ENCODE measurements around the gene KLHL17.
"Not testable (repeated sequence)": the region's sequence is repeated elsewhere in the genome, so short reads cannot be mapped to it uniquely, and the experiment has no call there.

Gene KLHL17

DNA sequence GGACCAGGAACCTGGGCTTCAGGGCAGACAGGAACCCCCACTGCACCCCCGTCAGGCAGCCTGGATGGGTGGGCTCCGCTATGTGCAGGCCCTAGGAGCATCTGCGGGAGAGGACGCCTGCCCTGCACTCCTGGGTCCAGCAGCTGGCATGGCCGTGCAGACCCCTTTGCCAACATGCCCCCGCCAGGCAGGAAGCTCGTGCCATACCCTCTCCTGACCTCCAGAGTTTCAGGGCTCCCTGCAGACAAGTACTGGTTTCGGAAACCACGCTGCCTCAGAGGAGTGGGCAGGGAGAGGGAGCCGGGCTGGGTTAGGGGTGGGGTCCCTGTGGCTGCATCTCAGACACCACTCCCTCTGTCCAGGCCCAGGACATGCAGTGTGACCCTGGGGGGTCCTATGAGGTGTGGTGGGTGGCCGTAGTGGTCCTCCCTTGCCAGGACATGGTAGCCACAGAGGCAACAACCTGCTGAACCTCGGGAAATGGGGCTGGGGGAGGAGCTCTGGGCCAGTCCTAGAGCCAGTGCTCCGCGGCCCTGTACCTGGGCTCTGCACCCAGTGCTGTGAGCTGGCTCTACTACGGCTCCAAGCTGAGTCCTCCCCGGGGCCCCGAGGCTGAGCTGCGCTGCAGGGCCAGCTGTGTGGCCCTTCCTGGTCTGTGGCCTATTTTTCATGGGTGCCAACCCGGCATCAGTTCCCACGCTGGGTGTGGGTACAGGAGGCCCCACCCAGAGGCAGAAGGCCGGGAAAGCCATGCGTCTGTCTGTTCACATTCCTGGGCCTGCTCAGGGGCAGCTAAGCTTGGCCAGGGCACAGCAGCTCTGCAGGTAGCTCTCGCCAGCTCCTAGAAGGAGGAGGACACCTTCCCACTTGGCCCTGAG lies 7.3 kb downstream of the KLHL17 start:
- no peak for DNase-seq (ENCODE audit: low read depth in 2 of 2)

DNA sequence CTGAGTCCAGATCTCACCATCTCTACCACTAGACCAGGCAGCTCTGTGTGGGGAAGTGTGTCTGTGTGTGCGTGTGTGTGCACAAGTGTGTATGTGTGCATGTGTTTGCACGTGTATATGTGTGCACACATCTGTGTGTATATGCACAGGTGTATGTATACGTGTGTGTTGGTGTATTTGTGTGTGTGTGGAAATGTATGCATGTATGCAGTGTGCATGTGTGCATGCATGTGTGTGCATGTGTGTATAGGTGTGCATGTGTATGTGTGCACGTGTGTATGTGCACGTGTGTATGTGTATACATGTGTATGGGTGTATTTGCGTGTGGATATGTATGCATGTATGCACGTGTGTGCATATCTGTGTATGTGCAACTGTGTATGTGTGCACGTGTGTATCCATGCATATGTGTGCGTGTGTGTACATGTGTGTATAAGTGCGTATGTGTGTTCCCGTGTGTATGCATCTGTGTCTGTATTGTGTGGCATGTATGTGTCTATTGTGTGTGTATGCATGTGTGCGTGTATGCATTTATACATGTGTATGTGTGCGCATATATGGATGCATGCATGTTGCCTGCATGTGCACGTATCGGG lies 9.0 kb downstream of the KLHL17 start:
- DNase-seq (ENCODE audit: low read depth in 2 of 2), result no peak

DNA sequence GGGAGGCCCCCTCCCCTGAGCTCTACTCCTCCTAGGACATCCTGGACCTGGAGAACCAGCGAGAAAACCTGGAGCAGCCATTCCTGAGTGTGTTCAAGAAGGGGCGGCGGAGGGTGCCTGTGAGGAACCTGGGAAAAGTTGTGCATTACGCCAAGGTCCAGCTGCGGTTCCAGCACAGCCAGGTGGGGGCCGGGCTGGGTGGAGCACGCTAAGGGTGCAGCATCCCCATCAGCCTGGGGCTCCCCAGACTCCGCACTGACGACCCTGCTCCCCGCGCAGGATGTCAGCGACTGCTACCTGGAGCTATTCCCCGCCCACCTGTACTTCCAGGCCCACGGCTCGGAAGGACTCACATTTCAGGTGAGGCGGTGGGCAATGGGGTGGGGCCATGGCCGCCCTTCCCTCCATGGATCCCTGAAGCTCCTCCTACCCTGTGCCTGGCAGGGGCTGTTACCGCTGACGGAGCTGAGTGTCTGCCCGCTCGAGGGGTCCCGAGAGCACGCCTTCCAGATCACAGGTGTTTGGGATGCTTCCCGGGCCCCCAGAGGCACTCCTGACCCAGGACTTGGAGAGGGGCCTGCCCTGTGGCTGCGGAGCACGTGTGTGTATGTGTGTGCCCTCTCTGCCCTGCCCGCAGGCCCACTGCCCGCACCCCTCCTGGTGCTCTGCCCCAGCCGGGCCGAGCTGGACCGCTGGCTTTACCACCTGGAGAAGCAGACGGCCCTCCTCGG lies 10.0 kb downstream of the KLHL17 start:
- no peak for DNase-seq (ENCODE audit: low read depth in 2 of 2)

DNA sequence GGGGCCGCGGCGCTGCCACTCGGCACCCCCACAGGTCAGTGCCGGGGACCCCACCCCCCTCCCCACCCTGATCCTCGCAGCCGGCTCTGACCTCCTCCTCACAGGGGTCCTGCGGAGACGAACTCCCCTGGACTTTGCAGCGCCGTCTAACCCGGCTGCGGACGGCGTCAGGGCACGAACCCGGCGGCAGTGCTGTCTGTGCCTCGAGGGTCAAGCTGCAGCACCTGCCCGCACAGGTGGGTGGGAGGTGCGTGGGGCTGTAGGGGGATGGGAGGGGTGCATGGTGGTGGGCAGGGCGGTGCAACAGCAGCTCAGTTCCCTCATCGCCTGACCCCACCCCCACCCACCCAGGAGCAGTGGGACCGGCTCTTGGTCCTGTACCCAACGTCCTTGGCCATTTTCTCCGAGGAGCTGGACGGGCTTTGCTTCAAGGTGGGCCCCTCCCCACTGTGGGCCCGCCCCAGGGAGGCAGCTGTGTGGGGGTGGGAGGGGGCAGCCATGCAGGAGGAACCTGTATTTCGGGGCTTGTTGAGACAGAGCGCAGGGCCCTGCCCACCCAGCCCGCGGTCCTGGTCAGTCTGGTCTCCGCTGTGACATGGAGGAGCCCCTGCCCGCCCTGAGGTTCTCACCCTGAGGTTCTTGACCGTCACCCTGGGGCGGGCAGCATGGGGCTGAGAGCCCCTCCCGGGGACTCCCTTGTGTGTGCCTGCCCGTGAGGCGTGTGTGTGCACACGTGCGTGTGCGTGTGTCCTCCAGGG lies 10.8 kb downstream of the KLHL17 start:
- DNase-seq (ENCODE audit: low read depth in 2 of 2), result no peak

DNA sequence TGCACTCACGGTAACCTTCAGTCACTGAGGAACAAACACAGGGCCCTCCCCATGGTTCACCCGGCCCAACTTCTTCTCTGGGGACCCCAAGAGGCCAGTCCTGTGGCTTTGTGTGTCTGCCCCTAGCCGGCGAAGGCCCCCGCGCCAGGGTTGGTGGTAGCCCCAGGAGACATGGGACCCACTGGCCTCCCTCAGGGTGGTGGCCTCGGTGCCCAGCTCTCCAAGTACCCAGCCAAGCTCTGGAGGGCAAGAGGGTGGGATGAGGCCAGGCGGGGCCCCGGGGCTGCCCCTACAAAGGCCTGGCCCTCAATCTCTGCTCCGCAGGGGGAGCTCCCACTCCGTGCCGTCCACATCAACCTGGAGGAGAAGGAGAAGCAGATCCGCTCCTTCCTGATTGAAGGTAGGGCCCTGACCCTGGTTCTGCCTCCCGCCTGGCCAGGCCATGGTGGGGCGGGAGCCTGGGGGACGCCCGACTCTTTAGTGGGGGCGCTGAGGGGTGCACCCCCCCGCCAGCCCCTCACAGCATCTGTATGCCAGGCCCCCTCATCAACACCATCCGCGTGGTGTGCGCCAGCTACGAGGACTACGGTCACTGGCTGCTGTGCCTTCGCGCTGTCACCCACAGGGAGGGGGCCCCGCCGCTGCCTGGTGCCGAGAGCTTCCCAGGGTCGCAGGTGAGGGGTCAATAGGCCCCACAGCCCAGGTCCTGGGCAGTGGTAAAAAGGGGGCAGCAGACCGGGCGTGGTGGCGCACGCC lies 11.5 kb downstream of the KLHL17 start:
- no peak for DNase-seq (ENCODE audit: low read depth in 2 of 2)

DNA sequence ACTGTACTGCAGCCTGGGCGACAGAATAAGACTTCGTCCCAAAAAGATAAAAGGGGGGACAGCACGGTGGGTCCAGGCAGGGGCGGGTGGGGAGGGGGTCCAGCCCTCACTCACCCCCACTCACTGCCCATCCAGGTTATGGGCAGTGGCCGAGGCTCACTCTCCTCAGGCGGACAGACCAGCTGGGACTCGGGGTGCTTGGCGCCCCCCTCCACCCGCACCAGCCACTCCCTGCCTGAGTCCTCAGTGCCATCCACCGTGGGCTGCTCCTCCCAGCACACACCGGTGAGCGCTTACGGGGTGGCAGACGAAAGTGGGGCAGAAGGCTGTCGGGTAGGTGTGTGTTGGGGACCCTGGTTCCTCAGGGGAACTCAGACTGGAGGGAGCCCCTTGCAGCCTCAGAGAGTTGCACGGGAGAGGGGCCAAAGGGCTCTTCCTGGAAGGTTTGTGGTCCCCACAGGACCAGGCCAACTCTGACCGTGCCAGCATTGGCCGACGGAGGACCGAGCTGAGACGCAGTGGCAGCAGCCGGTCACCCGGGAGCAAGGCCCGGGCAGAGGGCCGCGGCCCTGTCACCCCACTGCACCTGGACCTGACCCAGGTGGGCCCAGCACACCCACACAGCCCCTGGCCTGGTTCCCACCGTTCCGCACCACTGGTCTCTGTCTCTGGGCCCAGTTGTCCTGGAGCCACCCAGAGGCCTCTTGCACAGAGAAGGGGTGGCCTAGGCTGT lies 12.5 kb downstream of the KLHL17 start:
- no peak for DNase-seq (ENCODE audit: low read depth in 2 of 2)

DNA sequence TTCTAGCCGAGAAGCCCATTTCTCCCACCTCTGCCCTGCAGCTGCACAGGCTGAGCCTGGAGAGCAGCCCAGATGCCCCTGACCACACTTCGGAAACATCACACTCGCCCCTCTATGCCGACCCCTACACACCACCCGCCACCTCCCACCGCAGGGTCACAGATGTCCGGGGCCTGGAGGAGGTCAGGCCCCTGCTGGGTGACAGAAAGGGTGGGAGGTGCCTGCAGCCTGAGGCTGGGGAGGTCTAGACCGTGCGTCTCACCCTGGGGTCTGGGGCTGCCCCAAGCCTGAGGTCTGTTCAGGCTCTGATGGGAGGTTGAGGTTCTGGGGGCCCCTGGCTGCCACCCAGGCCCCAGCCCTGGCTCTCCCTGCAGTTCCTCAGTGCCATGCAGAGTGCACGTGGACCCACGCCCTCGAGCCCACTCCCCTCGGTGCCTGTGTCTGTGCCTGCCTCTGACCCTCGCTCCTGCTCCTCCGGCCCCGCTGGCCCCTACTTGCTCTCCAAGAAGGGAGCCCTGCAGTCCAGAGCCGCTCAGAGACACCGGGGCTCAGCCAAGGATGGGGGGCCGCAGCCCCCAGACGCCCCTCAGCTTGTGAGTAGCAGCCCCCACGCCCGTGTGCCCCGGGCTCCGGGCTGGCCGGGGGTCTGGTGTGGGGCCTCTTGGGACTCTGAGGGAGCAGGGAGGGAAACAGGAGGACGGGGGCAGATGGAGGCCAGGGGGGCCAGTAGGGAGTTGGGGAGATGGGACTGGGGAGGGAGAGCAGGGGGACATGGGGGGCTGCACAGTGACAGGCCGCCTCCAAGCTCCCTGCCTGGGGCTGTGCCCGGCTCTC lies 13.3 kb downstream of the KLHL17 start:
- DNase-seq (ENCODE audit: low read depth in 2 of 2), result no peak

DNA sequence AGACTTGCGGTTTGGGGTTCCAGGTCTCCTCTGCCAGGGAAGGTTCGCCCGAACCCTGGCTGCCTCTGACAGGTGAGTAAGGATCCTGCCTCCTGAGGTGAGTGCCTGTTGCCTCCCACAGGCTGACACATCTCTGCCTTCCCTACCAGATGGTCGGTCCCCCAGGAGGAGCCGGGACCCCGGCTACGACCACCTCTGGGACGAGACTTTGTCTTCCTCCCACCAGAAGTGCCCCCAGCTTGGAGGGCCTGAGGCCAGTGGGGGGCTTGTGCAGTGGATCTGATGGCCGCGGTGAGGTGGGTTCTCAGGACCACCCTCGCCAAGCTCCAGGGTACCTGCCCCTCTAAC lies 13.9 kb downstream of the KLHL17 start:
- no peak for DNase-seq (ENCODE audit: low read depth in 2 of 2)

DNA sequence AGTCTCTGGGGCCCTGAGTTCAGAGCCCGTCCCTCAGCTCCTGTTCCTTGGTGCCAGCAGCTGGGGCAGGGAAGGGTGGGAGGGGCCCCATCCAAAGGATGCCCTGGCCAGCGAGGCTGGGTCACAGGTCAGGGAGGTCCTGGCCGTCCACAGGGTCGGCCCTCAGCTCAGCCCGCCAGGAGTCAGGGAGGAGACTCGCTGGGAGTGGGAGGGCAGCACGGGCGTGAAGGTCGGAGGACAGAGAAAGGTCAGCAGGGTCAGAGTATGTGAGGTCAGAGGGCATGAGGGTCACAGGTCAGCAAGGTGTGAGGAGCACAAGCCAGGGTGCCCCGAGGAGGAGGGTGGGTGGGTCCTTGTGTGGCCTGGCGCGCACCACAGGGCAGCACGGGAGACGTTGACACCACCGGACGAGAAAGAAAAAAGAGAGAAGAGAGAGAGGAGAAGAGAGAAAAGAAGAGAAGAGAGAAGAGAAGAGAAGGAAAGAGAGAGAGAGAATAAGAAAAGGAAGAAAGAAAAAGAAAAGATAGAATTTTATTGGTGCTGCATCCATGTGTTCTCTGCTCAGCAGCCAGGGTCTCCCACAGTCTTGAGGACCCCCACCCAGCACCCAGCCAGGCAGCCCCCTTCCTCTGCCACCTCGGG lies 14.4 kb downstream of the KLHL17 start:
- DNase-seq (ENCODE audit: low read depth in 2 of 2), result no peak

DNA sequence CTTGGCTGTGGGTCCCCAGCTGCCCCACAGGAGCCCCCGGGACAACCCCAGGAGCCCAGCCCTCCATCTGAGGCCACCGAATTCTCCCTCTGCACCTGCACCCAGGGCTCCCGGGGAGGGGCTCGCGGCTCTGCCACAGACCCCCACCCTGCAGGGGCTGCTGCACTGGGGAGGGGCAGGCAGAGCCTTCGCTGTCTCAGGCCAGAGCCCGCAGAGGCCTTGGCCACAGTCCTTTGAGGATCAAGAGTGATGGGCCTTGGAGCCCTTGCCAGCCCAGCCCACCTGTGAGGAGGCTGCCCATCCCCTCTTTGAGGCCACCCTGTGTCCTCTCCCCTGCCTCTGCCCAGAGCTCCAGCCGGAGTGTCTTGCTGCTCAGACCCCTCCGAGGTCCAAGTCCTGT lies 15.0 kb downstream of the KLHL17 start:
- DNase-seq (ENCODE audit: low read depth in 2 of 2), result no peak

DNA sequence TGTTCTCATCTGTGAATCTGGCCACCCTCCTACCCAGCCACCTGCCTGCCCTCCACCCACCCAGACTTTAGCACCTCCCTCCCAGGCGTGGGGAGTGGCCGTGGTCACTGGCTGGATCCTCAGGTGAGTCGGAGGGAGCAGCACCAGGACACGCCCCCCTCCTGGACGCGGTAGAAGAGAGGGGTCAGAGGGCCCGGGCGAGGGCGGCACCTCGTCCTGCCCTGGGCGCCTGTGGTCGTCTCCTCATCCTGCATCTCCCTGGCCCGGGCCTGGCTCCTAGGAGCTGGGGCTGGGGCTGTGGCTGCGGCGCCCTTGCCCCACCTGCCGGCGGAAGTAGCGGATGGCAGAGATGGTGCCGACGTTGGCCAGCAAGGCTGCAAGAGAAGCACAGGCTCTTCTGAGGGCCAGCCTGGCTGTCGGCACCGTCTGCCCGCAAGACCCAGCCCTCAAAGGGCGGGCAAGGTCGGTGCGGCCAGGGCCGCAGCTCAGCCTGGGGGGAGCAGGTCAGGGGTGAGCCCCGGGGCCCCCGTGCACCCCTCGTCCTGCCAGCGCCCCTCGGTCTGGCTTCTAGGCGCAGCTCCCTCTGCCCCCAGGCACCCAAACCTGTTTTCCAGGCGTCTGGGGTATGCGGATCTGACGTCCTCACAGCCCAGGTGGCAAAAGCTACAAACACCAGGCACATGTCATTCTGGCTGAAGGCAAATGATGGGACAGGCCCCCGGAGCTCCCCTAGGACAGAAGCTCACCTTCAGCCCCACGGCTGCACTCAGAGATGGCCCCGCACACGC lies 15.7 kb downstream of the KLHL17 start:
- DNase-seq (ENCODE audit: low read depth in 2 of 2), result peak; percentile 59 to 61

DNA sequence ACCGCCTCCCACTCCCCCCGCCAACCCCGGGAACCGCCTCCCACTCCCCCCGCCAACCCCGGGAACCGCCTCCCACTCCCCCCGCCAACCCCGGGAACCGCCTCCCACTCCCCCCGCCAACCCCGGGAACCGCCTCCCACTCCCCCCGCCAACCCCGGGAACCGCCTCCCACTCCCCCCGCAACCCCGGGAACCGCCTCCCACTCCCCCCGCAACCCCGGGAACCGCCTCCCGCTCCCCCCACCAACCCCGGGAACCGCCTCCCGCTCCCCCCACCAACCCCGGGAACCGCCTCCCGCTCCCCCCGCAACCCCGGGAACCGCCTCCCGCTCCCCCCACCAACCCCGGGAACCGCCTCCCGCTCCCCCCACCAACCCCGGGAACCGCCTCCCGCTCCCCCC lies 16.4 kb downstream of the KLHL17 start:
- DNase-seq (ENCODE audit: low read depth in 2 of 2), result not testable (repeated sequence)

DNA sequence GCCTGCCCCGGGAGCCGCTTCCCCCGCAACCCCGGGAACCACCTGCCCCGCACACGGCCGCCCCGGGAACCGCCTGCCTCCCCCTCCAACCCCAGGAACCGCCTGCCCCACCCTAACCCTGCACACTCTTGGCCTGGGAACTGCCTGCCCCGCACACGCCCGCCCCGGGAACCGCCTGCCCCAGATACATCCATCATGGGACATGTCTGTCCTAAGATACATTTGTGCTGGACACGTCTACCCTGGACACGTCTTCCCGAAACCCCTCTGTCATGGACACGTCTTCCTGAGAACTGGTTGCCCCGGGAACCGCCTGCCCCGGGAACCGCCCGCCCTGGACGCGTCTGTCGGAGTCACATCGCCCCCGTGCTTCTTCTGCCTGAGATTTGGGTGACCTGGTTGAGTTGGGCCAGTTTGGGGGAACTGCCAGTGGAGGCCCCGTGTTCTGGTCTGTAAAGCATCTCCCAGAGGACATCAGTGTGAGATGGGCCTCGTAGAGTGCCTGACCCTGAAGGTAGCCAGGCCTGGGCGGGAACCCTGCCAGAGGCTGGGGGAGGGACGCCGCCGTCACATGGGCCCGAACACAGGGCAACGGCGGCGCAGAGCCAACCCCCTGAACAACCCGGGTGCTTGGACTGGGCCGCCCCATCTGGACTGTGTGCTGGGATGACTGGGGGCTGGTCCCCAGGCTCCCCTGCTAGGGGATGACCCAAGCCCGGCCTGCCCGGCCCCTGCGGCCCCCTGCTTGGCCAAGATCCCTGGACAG lies 17.9 kb downstream of the KLHL17 start:
- DNase-seq (ENCODE audit: low read depth in 2 of 2), result no peak

DNA sequence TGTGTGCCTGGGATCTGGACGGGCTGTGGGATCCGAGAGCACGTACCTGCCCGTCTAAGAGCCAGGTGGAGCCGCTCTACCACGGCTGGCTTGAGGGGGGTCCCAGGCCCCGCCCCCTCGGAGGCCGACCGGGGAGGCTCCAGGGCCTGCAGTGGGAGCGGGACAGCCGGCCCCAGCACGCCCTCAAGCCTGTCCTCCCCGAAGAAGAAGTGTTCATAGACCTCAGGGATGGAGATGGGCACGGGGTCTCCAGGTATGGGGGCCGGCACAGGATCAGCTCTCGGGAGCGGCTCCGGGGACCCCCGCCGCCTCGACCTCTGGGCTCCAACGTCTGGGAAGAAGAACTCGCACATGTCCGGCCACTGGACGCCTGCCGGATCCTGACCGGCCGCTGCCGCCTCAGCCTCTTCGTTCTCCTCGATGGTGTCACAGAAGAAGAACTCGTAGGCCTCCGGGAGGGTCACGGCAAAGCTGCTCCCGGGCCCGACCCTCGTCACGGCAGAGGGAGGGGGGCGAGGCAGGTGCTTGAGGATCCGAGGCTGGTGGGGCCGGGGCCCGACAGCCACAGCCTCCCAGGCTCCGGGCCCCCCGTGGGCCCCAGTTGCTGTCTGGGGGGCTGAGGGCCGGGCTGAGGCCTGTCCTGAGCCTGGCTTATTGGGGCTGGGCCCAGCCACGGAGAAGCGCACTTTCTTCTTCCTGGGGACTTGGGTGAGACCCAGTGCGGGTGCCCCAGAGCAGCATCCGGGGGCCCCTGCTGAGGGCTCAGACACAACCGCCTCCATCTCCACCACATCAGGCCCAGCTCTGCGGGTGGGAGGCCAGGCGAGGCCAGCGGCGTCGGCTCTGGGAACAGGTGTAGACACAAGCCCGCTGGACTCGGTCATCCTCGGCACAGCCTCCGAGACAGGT lies 18.7 kb downstream of the KLHL17 start:
- DNase-seq (ENCODE audit: low read depth in 2 of 2), result no peak

DNA sequence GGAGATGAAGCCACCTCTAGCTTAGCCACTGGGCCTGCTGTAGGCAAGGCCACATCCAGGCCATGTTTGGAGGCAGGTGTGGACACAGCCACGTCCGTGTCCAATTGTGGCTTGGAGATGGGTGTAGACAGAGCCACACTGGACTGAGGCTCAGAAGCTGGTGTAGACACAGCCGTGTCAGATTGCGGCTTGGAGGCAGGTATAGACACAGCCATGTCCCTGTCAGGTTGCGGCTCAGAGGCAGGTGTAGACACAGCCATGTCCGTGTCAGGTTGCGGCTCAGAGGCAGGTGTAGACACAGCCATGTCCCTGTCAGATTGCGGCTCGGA lies 19.3 kb downstream of the KLHL17 start:
- no peak for DNase-seq (ENCODE audit: low read depth in 2 of 2)

DNA sequence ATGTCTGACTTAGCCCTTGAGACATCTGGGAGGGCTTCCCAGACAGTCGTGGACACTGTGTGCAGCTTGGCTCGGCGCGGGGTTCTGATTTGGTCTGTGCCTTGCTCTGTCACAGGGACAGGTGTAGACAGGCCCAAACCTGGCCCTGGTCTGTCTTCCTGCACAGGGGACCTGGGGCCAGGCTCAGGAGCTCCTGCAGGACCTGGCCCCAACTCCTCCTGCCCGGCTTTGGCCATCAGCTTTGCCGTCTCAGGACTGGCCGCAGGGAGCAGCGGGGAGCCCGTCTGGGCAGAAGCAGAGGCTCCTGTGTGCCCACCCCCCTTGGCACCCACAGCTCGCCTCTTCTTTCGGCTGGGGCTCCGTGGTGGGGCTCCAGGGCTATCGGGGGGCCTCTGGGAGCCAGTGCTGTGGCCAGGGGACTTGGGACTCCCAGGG lies 19.8 kb downstream of the KLHL17 start:
- DNase-seq (ENCODE audit: low read depth in 2 of 2), result no peak
